Tibial nerve (tissue), 3 donors: ENCODE results near the gene SRGAP3.

Experiments used
- POLR2A ChIP-seq, 2 donors: fragments of 450-650 bp; IDR thresholded peaks; one replicate each; pipeline ENCODE4 v1.6.1; 2017; ENCODE audit warnings: antibody characterized with exemption in 2 of 2, mild to moderate bottlenecking in 2 of 2, moderate library complexity in 2 of 2
- TF ChIP-seq, protein P1 (sequence below), 5 experiments: fragments of 200-600 bp in 3 of 5; fragments of 450-650 bp in 2 of 5; sonication (generic) in 3 of 5; IDR thresholded peaks; one replicate each; pipeline ENCODE4 v1.5.1; 2016 to 2019; ENCODE audit warnings: antibody characterized with exemption in 5 of 5, mild to moderate bottlenecking in 3 of 5, moderate library complexity in 2 of 5

DNA sequence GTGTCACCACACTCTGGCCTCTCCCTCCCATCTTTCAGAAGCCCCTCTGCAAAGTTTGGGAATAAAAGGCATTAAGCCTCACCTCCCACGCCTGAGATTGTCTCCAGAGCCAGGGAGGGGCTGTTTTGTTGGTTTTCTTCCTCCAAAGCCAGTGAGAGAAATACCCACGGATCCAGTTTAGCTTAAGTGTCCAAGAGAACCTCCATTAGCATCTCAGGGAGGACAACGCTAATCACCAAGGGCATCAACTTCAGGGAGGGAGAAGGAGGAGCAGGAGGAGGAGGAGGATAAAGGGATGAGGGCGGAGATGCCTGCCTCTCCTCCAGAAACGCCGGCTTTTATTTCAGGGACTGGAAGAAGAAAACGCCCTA is 101.6 kb downstream of the SRGAP3 start:
- TF ChIP-seq, protein P1, sequence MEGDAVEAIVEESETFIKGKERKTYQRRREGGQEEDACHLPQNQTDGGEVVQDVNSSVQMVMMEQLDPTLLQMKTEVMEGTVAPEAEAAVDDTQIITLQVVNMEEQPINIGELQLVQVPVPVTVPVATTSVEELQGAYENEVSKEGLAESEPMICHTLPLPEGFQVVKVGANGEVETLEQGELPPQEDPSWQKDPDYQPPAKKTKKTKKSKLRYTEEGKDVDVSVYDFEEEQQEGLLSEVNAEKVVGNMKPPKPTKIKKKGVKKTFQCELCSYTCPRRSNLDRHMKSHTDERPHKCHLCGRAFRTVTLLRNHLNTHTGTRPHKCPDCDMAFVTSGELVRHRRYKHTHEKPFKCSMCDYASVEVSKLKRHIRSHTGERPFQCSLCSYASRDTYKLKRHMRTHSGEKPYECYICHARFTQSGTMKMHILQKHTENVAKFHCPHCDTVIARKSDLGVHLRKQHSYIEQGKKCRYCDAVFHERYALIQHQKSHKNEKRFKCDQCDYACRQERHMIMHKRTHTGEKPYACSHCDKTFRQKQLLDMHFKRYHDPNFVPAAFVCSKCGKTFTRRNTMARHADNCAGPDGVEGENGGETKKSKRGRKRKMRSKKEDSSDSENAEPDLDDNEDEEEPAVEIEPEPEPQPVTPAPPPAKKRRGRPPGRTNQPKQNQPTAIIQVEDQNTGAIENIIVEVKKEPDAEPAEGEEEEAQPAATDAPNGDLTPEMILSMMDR (IDR thresholded peaks at IDR 0.05): no peak
- no peak for TF ChIP-seq POLR2A (IDR thresholded peaks at IDR 0.05)
